ENCODE measurements around the gene HEMGN.
A peak's percentile ranks its signal among the peaks of the same experiment; 100 is the strongest.

HEMGN gene

DNA sequence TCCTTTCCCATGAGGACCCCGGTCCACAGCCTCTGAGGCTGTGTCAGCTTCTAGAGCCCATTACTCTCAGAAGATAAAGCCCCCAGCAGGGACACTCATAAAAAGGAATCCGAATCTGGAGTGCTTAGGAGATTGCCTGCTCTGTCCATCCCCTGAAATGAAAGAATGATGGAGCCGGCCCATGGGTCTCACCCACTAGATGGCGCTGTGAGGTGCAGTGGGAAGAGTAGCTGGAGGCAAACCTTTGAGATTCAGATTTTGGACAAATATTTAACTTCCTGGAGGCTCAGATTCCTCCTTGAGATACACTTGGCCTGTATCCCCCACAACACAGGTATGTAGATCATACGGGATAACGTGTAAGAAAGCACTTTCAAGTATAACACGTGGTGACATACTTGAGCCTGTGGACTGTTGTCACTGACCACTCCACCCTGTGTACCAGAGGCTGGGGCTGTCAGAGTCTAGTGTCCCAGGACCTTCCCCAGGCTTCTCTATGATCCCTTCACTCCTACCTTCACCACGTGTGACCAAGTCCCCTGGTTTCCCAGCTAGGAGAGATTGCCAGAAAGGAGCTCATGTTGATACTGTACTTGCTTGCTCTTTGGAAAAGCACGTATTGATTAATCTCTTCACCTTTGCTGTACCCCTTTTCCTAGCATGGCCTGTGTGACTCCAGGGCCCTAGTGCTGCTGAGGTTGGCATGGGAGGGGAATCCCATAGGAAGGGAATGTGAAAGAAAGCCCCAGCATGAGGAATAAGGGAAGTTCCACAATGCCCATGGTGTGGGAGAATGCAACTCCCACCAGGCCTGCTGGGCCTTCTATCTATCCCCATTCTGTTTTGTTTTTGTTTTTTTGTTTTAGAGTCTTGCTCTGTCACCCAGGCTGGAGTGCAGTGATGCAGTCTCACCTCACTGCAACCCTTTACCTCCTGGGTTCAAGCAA is 47.8 kb downstream of the HEMGN start:
- peak; percentile 16 to 32 for DNase-seq (ENCODE audit: low read depth in 2 of 2)
- no peak overlapping the region for H3K4me3 ChIP-seq (replicated peaks in 1 of 2; ENCODE audit: low read depth in 2 of 2, low read length in 2 of 2)
- TF ChIP-seq, protein P1, sequence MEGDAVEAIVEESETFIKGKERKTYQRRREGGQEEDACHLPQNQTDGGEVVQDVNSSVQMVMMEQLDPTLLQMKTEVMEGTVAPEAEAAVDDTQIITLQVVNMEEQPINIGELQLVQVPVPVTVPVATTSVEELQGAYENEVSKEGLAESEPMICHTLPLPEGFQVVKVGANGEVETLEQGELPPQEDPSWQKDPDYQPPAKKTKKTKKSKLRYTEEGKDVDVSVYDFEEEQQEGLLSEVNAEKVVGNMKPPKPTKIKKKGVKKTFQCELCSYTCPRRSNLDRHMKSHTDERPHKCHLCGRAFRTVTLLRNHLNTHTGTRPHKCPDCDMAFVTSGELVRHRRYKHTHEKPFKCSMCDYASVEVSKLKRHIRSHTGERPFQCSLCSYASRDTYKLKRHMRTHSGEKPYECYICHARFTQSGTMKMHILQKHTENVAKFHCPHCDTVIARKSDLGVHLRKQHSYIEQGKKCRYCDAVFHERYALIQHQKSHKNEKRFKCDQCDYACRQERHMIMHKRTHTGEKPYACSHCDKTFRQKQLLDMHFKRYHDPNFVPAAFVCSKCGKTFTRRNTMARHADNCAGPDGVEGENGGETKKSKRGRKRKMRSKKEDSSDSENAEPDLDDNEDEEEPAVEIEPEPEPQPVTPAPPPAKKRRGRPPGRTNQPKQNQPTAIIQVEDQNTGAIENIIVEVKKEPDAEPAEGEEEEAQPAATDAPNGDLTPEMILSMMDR (IDR thresholded peaks at IDR 0.05; ENCODE audit: low read depth, low read length) = peak; percentile 80

DNA sequence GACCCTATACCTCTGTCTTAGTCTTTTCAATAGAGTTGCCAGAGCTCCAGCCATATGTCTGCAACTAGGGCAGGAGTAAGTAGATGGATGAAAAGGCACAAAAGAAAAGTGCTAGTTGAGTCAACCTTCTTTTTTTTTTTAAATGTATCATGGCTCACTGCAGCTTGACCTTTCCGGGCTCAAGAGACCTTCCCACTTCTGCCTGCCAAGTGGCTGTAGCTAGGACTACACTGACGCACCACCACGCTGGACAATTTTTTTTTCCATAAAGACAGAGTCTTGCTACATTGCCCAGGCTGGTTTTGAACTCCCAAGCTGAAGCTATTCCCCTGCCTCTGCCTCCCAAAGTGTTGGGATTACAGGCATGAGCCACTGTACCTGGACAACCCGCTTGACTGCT is 57.6 kb downstream of the HEMGN start:
- H3K4me3 ChIP-seq (replicated peaks in 1 of 2; ENCODE audit: low read depth in 2 of 2, low read length in 2 of 2) = no peak overlapping the region
- TF ChIP-seq, protein P1 (IDR thresholded peaks at IDR 0.05; ENCODE audit: low read depth, low read length) = no peak
- peak; percentile 62 to 77 for DNase-seq (ENCODE audit: low read depth in 2 of 2)
